Mononuclear cell (primary cell): Measurements from ENCODE around the gene GNPTG. TPM values are rescaled to one million over a fixed set of nuclear protein-coding genes. Genes with fewer than 3 reads are reported as not detected.

Source experiments
- H3K27me3 ChIP-seq: 2 replicates; pipeline ENCODE4 v1.6.0; 2011; ENCODE audit warnings: low read length, control low read depth; ENCODE audit not compliant: insufficient read depth
- H3K4me1 ChIP-seq: 2 replicates; pipeline ENCODE4 v1.5.1; 2011; ENCODE audit warnings: mild to moderate bottlenecking, low read length, control low read depth; ENCODE audit not compliant: insufficient read depth
- H3K4me3 ChIP-seq: 2 replicates; pipeline ENCODE4 v1.5.1; 2011; ENCODE audit warnings: mild to moderate bottlenecking, low read length, moderate library complexity
- H3K9me3 ChIP-seq: 2 replicates; pipeline ENCODE4 v1.5.1; 2011; ENCODE audit warnings: low read depth, mild to moderate bottlenecking, control low read depth, low read length
- total RNA-seq: library from RNA; depleted of rRNA; stranded (reverse); fragments of >200 nt; gene quantifications from one replicate; pipeline ENCODE4 v1.2.3, GENCODE V29; 2012

The GNPTG gene
- total RNA-seq, 1 donor = 29.8 TPM

- no peaks in the 10 kb centered on the region for H3K9me3 ChIP-seq
- no peaks in the 10 kb centered on the region for H3K27me3 ChIP-seq
- H3K4me1 ChIP-seq = no peaks in the 10 kb centered on the region
- no peak overlapping the region for H3K4me3 ChIP-seq
Observed at GRCh38 chr16:1397779-1398178, 46.0 kb downstream of the GNPTG start.

- no peaks in the 10 kb centered on the region for H3K27me3 ChIP-seq
- H3K4me3 ChIP-seq = no peak overlapping the region
- H3K4me1 ChIP-seq = no peaks in the 10 kb centered on the region
- H3K9me3 ChIP-seq = no peaks in the 10 kb centered on the region
Observed at GRCh38 chr16:1398351-1398750, 46.6 kb downstream of the GNPTG start.

- no peaks in the 10 kb centered on the region for H3K9me3 ChIP-seq
- no peak overlapping the region for H3K4me3 ChIP-seq
- H3K4me1 ChIP-seq = no peaks in the 10 kb centered on the region
- no peaks in the 10 kb centered on the region for H3K27me3 ChIP-seq
Observed at GRCh38 chr16:1398826-1399581, 47.3 kb downstream of the GNPTG start.

- no peaks in the 10 kb centered on the region for H3K4me1 ChIP-seq
- H3K27me3 ChIP-seq = no peaks in the 10 kb centered on the region
- H3K9me3 ChIP-seq = no peaks in the 10 kb centered on the region
- H3K4me3 ChIP-seq = no peak overlapping the region
Observed at GRCh38 chr16:1401061-1401757, 49.5 kb downstream of the GNPTG start.

GRCh38 chr16:1401758-1402154 lies 50.0 kb downstream of the GNPTG start:
- Histone ChIP-seq H3K4me1 (no peaks in the 10 kb centered on the region), H3K9me3 (no peaks in the 10 kb centered on the region), H3K4me3 (no peak overlapping the region), H3K27me3 (no peaks in the 10 kb centered on the region)

GRCh38 chr16:1403036-1403435 lies 51.3 kb downstream of the GNPTG start:
- H3K4me1 ChIP-seq = peaks cover 8% of the 10 kb centered on the region
- H3K4me3 ChIP-seq = no peak overlapping the region
- H3K27me3 ChIP-seq = no peaks in the 10 kb centered on the region
- no peaks in the 10 kb centered on the region for H3K9me3 ChIP-seq

- no peaks in the 10 kb centered on the region for H3K27me3 ChIP-seq
- no peaks in the 10 kb centered on the region for H3K9me3 ChIP-seq
- peaks cover 13% of the 10 kb centered on the region for H3K4me1 ChIP-seq
- H3K4me3 ChIP-seq = no peak overlapping the region
Observed at GRCh38 chr16:1403733-1404132, 52.0 kb downstream of the GNPTG start.

- Histone ChIP-seq H3K4me1 (peaks cover 18% of the 10 kb centered on the region), H3K4me3 (no peak overlapping the region), H3K27me3 (no peaks in the 10 kb centered on the region), H3K9me3 (no peaks in the 10 kb centered on the region)
Observed at GRCh38 chr16:1407753-1408152, 56.0 kb downstream of the GNPTG start.

GRCh38 chr16:1408171-1408837 lies 56.6 kb downstream of the GNPTG start:
- Histone ChIP-seq H3K9me3 (no peaks in the 10 kb centered on the region), H3K27me3 (no peaks in the 10 kb centered on the region), H3K4me3 (no peak overlapping the region), H3K4me1 (peaks cover 23% of the 10 kb centered on the region)

GRCh38 chr16:1412847-1413246 lies 61.1 kb downstream of the GNPTG start:
- H3K27me3 ChIP-seq = no peaks in the 10 kb centered on the region
- no peaks in the 10 kb centered on the region for H3K9me3 ChIP-seq
- H3K4me3 ChIP-seq = no peak overlapping the region
- peaks cover 22% of the 10 kb centered on the region for H3K4me1 ChIP-seq

Other genes with a start within 250 kb of the GNPTG start
- gene CACNA1H, start 198.8 kb upstream of the GNPTG start, total RNA-seq = 0.52 TPM
- gene TPSG1, start 126.7 kb upstream of the GNPTG start, total RNA-seq = not detected
- not detected for gene TPSB2, start 121.7 kb upstream of the GNPTG start, total RNA-seq
- not detected for gene TPSAB1, start 111.2 kb upstream of the GNPTG start, total RNA-seq
- not detected for gene TPSD1, start 95.9 kb upstream of the GNPTG start, total RNA-seq
- 108 TPM for gene UBE2I, start 42.3 kb upstream of the GNPTG start, total RNA-seq
- 2.3 TPM for gene BAIAP3, start 18.3 kb upstream of the GNPTG start, total RNA-seq
- 21.3 TPM for gene TSR3, start 53 bp upstream of the GNPTG start, total RNA-seq
- 18.4 TPM for gene UNKL, start 62.8 kb downstream of the GNPTG start, total RNA-seq
- 4.3 TPM for gene UQCC4, start 68.8 kb downstream of the GNPTG start, total RNA-seq
- 0.84 TPM for gene PERCC1, start 79.1 kb downstream of the GNPTG start, total RNA-seq
- 0.21 TPM for gene CCDC154, start 92.6 kb downstream of the GNPTG start, total RNA-seq
- gene CLCN7, start 123.1 kb downstream of the GNPTG start, total RNA-seq = 58.2 TPM
- gene PTX4, start 137.0 kb downstream of the GNPTG start, total RNA-seq = not detected
- gene TELO2, start 141.4 kb downstream of the GNPTG start, total RNA-seq = 10.2 TPM
- gene TMEM204, start 181.7 kb downstream of the GNPTG start, total RNA-seq = 12.6 TPM